HEK293 (cell line): Measurements from ENCODE around the gene LRCH4.
A peak's percentile ranks its signal among the peaks of the same experiment; 100 is the strongest.

ENCODE experiments used
- CTCF ChIA-PET: fragments of 350-600 bp; formaldehyde crosslinking; extraction: SDS; loops from one replicate; lab custom pipeline; 2021; ENCODE audit warnings: antibody characterized with exemption; lab: Yijun Ruan, JAX
- POLR2A ChIA-PET: fragments of 300-600 bp; formaldehyde crosslinking; extraction: SDS; loops from one replicate; lab custom pipeline; 2020; ENCODE audit warnings: antibody characterized with exemption, inconsistent platforms; lab: Yijun Ruan, JAX
- H3K27ac ChIP-seq: fragments of 200-500 bp; sonication (Bioruptor generic); 2 replicates; pipeline ENCODE4 v1.5.1; 2014; ENCODE audit warnings: low read depth, low read length, control low read depth, inconsistent platforms; ENCODE audit errors: extremely low read depth
- H3K36me3 ChIP-seq, 2 experiments: fragments of 200-500 bp in 1 of 2; sonication (Bioruptor generic) in 1 of 2; 1 replicate in 1 of 2; 2 replicates in 1 of 2; pipeline ENCODE4 v1.5.1; 2014 to 2017; ENCODE audit warnings: inconsistent platforms in 2 of 2, low read length in 2 of 2; ENCODE audit not compliant: control insufficient read depth in 2 of 2, insufficient read depth in 1 of 2
- H3K4me1 ChIP-seq: fragments of 200-500 bp; sonication (Bioruptor generic); 2 replicates; pipeline ENCODE4 v1.5.1; 2014; ENCODE audit warnings: mild to moderate bottlenecking, low read length, inconsistent platforms; ENCODE audit not compliant: control insufficient read depth, insufficient read depth
- H3K4me3 ChIP-seq: 2 replicates; pipeline ENCODE4 v1.5.1; 2011; ENCODE audit warnings: low read depth, mild to moderate bottlenecking, control low read depth, low read length, moderate library complexity
- H3K9me3 ChIP-seq: fragments of 200-500 bp; sonication (Bioruptor generic); 2 replicates; pipeline ENCODE4 v1.5.1; 2014; ENCODE audit warnings: low read depth, low read length, inconsistent platforms; ENCODE audit not compliant: control insufficient read depth, insufficient read depth
- ELK4 ChIP-seq: IDR thresholded peaks from 2 replicates; pipeline ENCODE4 v1.6.1; 2011; ENCODE audit warnings: mild to moderate bottlenecking, low read depth, low read length, borderline replicate concordance
- FEZF1 ChIP-seq: fragments of 450-650 bp; formaldehyde crosslinking; IDR thresholded peaks from 2 replicates; pipeline ENCODE4 v1.5.1; 2016; ENCODE audit warnings: missing biosample characterization, missing genetic modification characterization
- KLF7 ChIP-seq: fragments of 450-650 bp; formaldehyde crosslinking; IDR thresholded peaks from 2 replicates; pipeline ENCODE4 v1.5.1; 2016; ENCODE audit warnings: missing biosample characterization, missing genetic modification characterization, borderline replicate concordance
- REPIN1 ChIP-seq: fragments of 450-650 bp; formaldehyde crosslinking; IDR thresholded peaks from 2 replicates; pipeline ENCODE4 v1.5.1; 2017; ENCODE audit warnings: missing biosample characterization, missing genetic modification characterization, low read depth
- REST ChIP-seq: fragments of 450-650 bp; formaldehyde crosslinking; IDR thresholded peaks from 2 replicates; pipeline ENCODE4 v1.5.1; 2016; ENCODE audit warnings: missing biosample characterization, missing genetic modification characterization
- SP7 ChIP-seq: fragments of 450-650 bp; formaldehyde crosslinking; IDR thresholded peaks from 2 replicates; pipeline ENCODE4 v1.5.1; 2016; ENCODE audit warnings: missing biosample characterization, missing genetic modification characterization
- ZBTB10 ChIP-seq: fragments of 450-650 bp; formaldehyde crosslinking; IDR thresholded peaks from 2 replicates; pipeline ENCODE4 v1.5.1; 2016; ENCODE audit warnings: missing biosample characterization, missing genetic modification characterization
- ZBTB6 ChIP-seq: fragments of 450-650 bp; formaldehyde crosslinking; IDR thresholded peaks from 2 replicates; pipeline ENCODE4 v1.5.1; 2017; ENCODE audit warnings: missing biosample characterization, missing genetic modification characterization
- ZBTB8A ChIP-seq: fragments of 450-650 bp; formaldehyde crosslinking; IDR thresholded peaks from 2 replicates; pipeline ENCODE4 v1.5.1; 2016; ENCODE audit warnings: missing biosample characterization, missing genetic modification characterization
- ZFHX2 ChIP-seq: fragments of 450-650 bp; formaldehyde crosslinking; conservative IDR thresholded peaks from 2 replicates; pipeline ENCODE4 v1.5.1; 2016; ENCODE audit warnings: missing biosample characterization, missing genetic modification characterization
- ZIC2 ChIP-seq: fragments of 450-650 bp; formaldehyde crosslinking; IDR thresholded peaks from 2 replicates; pipeline ENCODE4 v1.5.1; 2016; ENCODE audit warnings: missing biosample characterization, missing genetic modification characterization
- ZNF132 ChIP-seq: fragments of 450-650 bp; formaldehyde crosslinking; IDR thresholded peaks from 2 replicates; pipeline ENCODE4 v1.5.1; 2017; ENCODE audit warnings: missing biosample characterization, missing genetic modification characterization, borderline replicate concordance
- ZNF138 ChIP-seq: fragments of 450-650 bp; formaldehyde crosslinking; IDR thresholded peaks from 2 replicates; pipeline ENCODE4 v1.5.1; 2016; ENCODE audit warnings: missing biosample characterization, missing genetic modification characterization, borderline replicate concordance
- ZNF155 ChIP-seq: fragments of 450-650 bp; formaldehyde crosslinking; IDR thresholded peaks from 2 replicates; pipeline ENCODE4 v1.5.1; 2016; ENCODE audit warnings: missing biosample characterization, missing genetic modification characterization
- ZNF169 ChIP-seq: fragments of 450-650 bp; formaldehyde crosslinking; IDR thresholded peaks from 2 replicates; pipeline ENCODE4 v1.5.1; 2016; ENCODE audit warnings: missing biosample characterization, missing genetic modification characterization
- ZNF175 ChIP-seq: fragments of 450-650 bp; formaldehyde crosslinking; IDR thresholded peaks from 2 replicates; pipeline ENCODE4 v1.5.1; 2016; ENCODE audit warnings: missing biosample characterization, missing genetic modification characterization
- ZNF202 ChIP-seq: fragments of 450-650 bp; formaldehyde crosslinking; IDR thresholded peaks from 2 replicates; pipeline ENCODE4 v1.5.1; 2016; ENCODE audit warnings: missing biosample characterization, missing genetic modification characterization, borderline replicate concordance
- ZNF223 ChIP-seq: fragments of 450-650 bp; formaldehyde crosslinking; IDR thresholded peaks from 2 replicates; pipeline ENCODE4 v1.5.1; 2016; ENCODE audit warnings: missing biosample characterization, missing genetic modification characterization
- ZNF335 ChIP-seq: fragments of 450-650 bp; formaldehyde crosslinking; conservative IDR thresholded peaks from 2 replicates; pipeline ENCODE4 v1.5.1; 2016; ENCODE audit warnings: missing biosample characterization, missing genetic modification characterization
- ZNF391 ChIP-seq: fragments of 450-650 bp; formaldehyde crosslinking; IDR thresholded peaks from 2 replicates; pipeline ENCODE4 v1.5.1; 2016; ENCODE audit warnings: low read depth, missing biosample characterization, missing genetic modification characterization, borderline replicate concordance
- ZNF501 ChIP-seq: fragments of 450-650 bp; formaldehyde crosslinking; IDR thresholded peaks from 2 replicates; pipeline ENCODE4 v1.5.1; 2016; ENCODE audit warnings: missing biosample characterization, missing genetic modification characterization
- ZNF521 ChIP-seq: fragments of 450-650 bp; formaldehyde crosslinking; IDR thresholded peaks from 2 replicates; pipeline ENCODE4 v1.5.1; 2017; ENCODE audit warnings: missing biosample characterization, mild to moderate bottlenecking, missing genetic modification characterization
- ZNF548 ChIP-seq: fragments of 450-650 bp; formaldehyde crosslinking; IDR thresholded peaks from 2 replicates; pipeline ENCODE4 v1.5.1; 2016; ENCODE audit warnings: missing biosample characterization, missing genetic modification characterization
- ZNF549 ChIP-seq: fragments of 450-650 bp; IDR thresholded peaks from 2 replicates; pipeline ENCODE4 v1.5.1; 2018; ENCODE audit warnings: missing biosample characterization, missing genetic modification characterization, mild to moderate bottlenecking, inconsistent platforms, moderate library complexity
- ZNF626 ChIP-seq: fragments of 450-650 bp; sonication (Bioruptor Pico); formaldehyde crosslinking; IDR thresholded peaks from 2 replicates; pipeline ENCODE4 v1.5.1; 2018; ENCODE audit warnings: missing biosample characterization, missing genetic modification characterization, inconsistent platforms
- ZNF629 ChIP-seq: fragments of 450-650 bp; formaldehyde crosslinking; IDR thresholded peaks from 2 replicates; pipeline ENCODE4 v1.5.1; 2017; ENCODE audit warnings: missing biosample characterization, missing genetic modification characterization
- ZNF658 ChIP-seq: fragments of 450-650 bp; formaldehyde crosslinking; IDR thresholded peaks from 2 replicates; pipeline ENCODE4; 2016; ENCODE audit warnings: missing biosample characterization, missing genetic modification characterization
- ZNF660 ChIP-seq: fragments of 450-650 bp; IDR thresholded peaks from 2 replicates; pipeline ENCODE4 v1.5.1; 2018; ENCODE audit warnings: missing biosample characterization, mild to moderate bottlenecking, missing genetic modification characterization
- ZNF747 ChIP-seq: fragments of 450-650 bp; formaldehyde crosslinking; IDR thresholded peaks from 2 replicates; pipeline ENCODE4 v1.5.1; 2016; ENCODE audit warnings: missing biosample characterization, missing genetic modification characterization

Gene LRCH4

GRCh38 chr7:100604028-100604975 is 18.4 kb upstream of the LRCH4 start:
- peaks cover 0 to 3% of the 10 kb centered on the region in 2 experiments; a peak in 1 of 3 replicates for H3K36me3 ChIP-seq
- CTCF ChIA-PET: interaction anchor here (0.6 to 1.3 kb wide), 6 partner anchors 13 to 159 kb away, joined by 3 to 4 read pairs (median 3); no protein-coding TSS in a partner anchor
- H3K4me1 ChIP-seq: peaks cover 17% of the 10 kb centered on the region
- peak overlapping the region; percentile 55; the same call in 1 of the 2 replicates for H3K27ac ChIP-seq
- POLR2A ChIA-PET: interaction anchor here (1.0 to 3.4 kb wide), 3 partner anchors 18 to 101 kb away, joined by 3 to 64 read pairs (median 15); partner anchors contain the start of genes FBXO24, LRCH4 and POP7
- no peaks in the 10 kb centered on the region for H3K9me3 ChIP-seq
- peak overlapping the region; percentile 48 for H3K4me3 ChIP-seq
- TF ChIP-seq ZNF169 (tag by site-specific recombination) (no peak), ZNF335 (tag by site-specific recombination) (peak; percentile 98), ZNF223 (tag by site-specific recombination) (no peak), ZBTB10 (tag by site-specific recombination) (peak; percentile 92), ZNF501 (0 out of 2 replicates have a peak, but pooled peaks have one; percentile 20), ZNF548 (tag by site-specific recombination) (no peak), ZBTB8A (tag by site-specific recombination) (peak; percentile 96), ZNF138 (tag by site-specific recombination) (no peak), ZNF155 (no peak), ZNF626 (tag by site-specific recombination) (no peak), ZNF391 (0 out of 2 replicates have a peak, but pooled peaks have one; percentile 36), FEZF1 (tag by site-specific recombination) (no peak), ZFHX2 (tag by site-specific recombination) (peak; percentile 75), ZNF202 (no peak), REPIN1 (tag by site-specific recombination) (no peak), ZNF175 (no peak), ZNF658 (tag by site-specific recombination) (no peak), REST (tag by site-specific recombination) (0 out of 2 replicates have a peak, but pooled peaks have one; percentile 17), ZNF747 (tag by site-specific recombination) (no peak), ZNF521 (no peak), ZNF132 (tag by site-specific recombination) (no peak), SP7 (tag by site-specific recombination) (0 out of 2 replicates have a peak, but pooled peaks have one; percentile 52), ELK4 (no peak), ZIC2 (tag by site-specific recombination) (peak; percentile 81), ZNF549 (tag by site-specific recombination) (no peak), KLF7 (tag by site-specific recombination) (no peak), ZNF629 (tag by site-specific recombination) (peak; percentile 24), ZBTB6 (no peak), ZNF660 (no peak)
